Smooth muscle cell (in vitro differentiated cells): ENCODE measurements around the gene DYRK1A. TPM values are rescaled to one million over a fixed set of nuclear protein-coding genes. Genes with fewer than 3 reads are reported as not detected.

Experiments
- DNase-seq: peaks from one replicate; lab custom pipeline; 2025; ENCODE audit not compliant: unreplicated experiment; lab: John Stamatoyannopoulos, UW
- H2AFZ ChIP-seq: fragments of 200-600 bp; sonication (generic); 2 replicates; pipeline ENCODE4 v1.6.0; 2016; ENCODE audit warnings: antibody characterized with exemption, low read depth, mild to moderate bottlenecking
- H3F3A ChIP-seq: fragments of 200-600 bp; sonication (generic); 2 replicates; pipeline ENCODE4 v1.6.0; 2017; ENCODE audit warnings: antibody characterized with exemption, low read depth
- H3K27ac ChIP-seq: fragments of 200-600 bp; sonication (generic); 2 replicates; pipeline ENCODE4 v1.5.1; 2016; ENCODE audit warnings: low read depth, mild to moderate bottlenecking
- H3K27me3 ChIP-seq: fragments of 200-600 bp; sonication (generic); 2 replicates; pipeline ENCODE4 v1.6.1; 2016; ENCODE audit warnings: low read depth, mild to moderate bottlenecking
- H3K36me3 ChIP-seq: fragments of 200-600 bp; sonication (generic); 2 replicates; pipeline ENCODE4 v1.5.1; 2016; ENCODE audit warnings: low read depth
- H3K4me1 ChIP-seq: fragments of 200-600 bp; sonication (generic); 2 replicates; pipeline ENCODE4 v1.5.1; 2016; ENCODE audit warnings: low read depth
- H3K4me2 ChIP-seq: fragments of 200-600 bp; sonication (generic); 2 replicates; pipeline ENCODE4 v1.6.0; 2016; ENCODE audit warnings: mild to moderate bottlenecking
- H3K4me3 ChIP-seq: fragments of 200-600 bp; sonication (generic); 2 replicates; pipeline ENCODE4 v1.5.1; 2016; ENCODE audit warnings: mild to moderate bottlenecking
- H3K79me2 ChIP-seq: fragments of 200-600 bp; sonication (generic); 2 replicates; pipeline ENCODE4 v1.6.0; 2016; ENCODE audit warnings: low read depth, mild to moderate bottlenecking
- H3K9ac ChIP-seq: fragments of 200-600 bp; sonication (generic); 2 replicates; pipeline ENCODE4 v1.6.0; 2016; ENCODE audit warnings: low read depth
- H3K9me3 ChIP-seq: fragments of 200-600 bp; sonication (generic); replicated peaks from 2 replicates; pipeline ENCODE4 v1.5.1; 2016; ENCODE audit warnings: low read depth
- H4K20me1 ChIP-seq: fragments of 200-600 bp; sonication (generic); 2 replicates; pipeline ENCODE4 v1.6.0; 2016; ENCODE audit warnings: low read depth
- CTCF ChIP-seq: fragments of 200-600 bp; sonication (generic); IDR thresholded peaks from 2 replicates; pipeline ENCODE4 v1.5.1; 2017; ENCODE audit warnings: borderline replicate concordance, mild to moderate bottlenecking, antibody characterized with exemption; ENCODE audit not compliant: insufficient read depth, poor library complexity, severe bottlenecking
- WGBS: methylation state at CpG from one replicate; pipeline ENCODE4 v1.1.7; 2016; ENCODE audit warnings: low lambda C conversion rate; 5-methylcytosine and 5-hydroxymethylcytosine counted together
- polyA plus RNA-seq: library from polyadenylated mRNA; unstranded; fragments of >200 nt; fragmentation: Nextera tagmentation; extraction: Ambion mirVana; gene quantifications from 2 replicates; pipeline ENCODE4 v1.2.1, GENCODE V29; 2016
- total RNA-seq: library from RNA; depleted of rRNA; stranded (reverse); fragments of >200 nt; gene quantifications from 2 replicates; pipeline ENCODE4 v1.2.3, GENCODE V29; 2014

DYRK1A gene
- total and polyA plus RNA-seq, 2 experiments from 2014 or later = 2.4 to 61.7 TPM

DNA sequence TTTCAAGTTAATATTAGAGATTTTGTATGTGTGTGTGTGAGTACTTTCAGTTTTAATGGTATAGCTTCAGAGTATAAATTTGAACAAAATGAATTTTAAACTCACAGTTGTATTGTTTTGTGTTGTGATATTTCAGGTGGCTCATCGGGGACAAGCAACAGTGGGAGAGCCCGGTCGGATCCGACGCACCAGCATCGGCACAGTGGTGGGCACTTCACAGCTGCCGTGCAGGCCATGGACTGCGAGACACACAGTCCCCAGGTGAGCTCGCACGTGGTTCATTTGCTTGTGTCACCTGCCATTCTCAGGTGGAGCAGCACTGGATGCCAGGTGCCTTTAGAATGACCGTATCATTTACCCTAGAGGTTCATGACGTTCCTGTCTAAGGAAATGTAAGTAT is 139.4 kb downstream of the DYRK1A start:
- Histone ChIP-seq H3F3A (peaks cover 21% of the 10 kb centered on the region), H3K4me2 (no peak overlapping the region), H3K27ac (no peak overlapping the region), H3K9me3 (no peaks in the 10 kb centered on the region), H3K9ac (no peak overlapping the region), H3K4me1 (peaks cover 11% of the 10 kb centered on the region), H3K79me2 (peaks cover 22% of the 10 kb centered on the region), H4K20me1 (peaks cover 16% of the 10 kb centered on the region), H2AFZ (no peak overlapping the region), H3K27me3 (no peaks in the 10 kb centered on the region), H3K36me3 (no peaks in the 10 kb centered on the region), H3K4me3 (no peak overlapping the region)
- no peak for TF ChIP-seq CTCF
- DNase-seq = no peak
- WGBS = 98% methylated on average over 12 of the region's 12 CpGs

DNA sequence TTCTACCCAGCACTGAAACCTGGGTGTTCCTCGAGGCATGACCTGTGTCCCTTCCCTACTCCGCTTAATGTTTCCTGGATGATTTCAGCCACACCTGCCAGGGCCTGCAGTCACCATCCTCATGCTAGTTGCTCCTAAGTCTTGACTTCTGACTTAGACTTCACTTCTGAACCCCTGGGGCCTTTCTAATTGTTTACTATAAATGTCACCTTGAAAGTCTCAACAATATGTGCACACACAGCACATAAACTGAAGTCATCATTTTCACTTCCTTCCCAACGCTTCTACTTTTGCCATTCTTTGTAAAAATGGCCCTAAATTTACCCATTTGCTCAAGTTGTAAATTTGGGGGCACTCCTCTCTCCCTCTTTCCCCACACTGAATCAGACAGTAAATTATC is 141.1 kb downstream of the DYRK1A start:
- H3K36me3 ChIP-seq = no peaks in the 10 kb centered on the region
- WGBS = 85% methylated on average over 3 of the region's 3 CpGs

GRCh38 chr21:37508341-37508740 is 141.8 kb downstream of the DYRK1A start:
- Histone ChIP-seq H3K4me3 (no peak overlapping the region), H3K9me3 (no peaks in the 10 kb centered on the region), H3F3A (peaks cover 14% of the 10 kb centered on the region), H2AFZ (no peak overlapping the region), H3K79me2 (peaks cover 10% of the 10 kb centered on the region), H4K20me1 (peaks cover 20% of the 10 kb centered on the region), H3K27me3 (no peaks in the 10 kb centered on the region), H3K36me3 (no peaks in the 10 kb centered on the region), H3K9ac (no peak overlapping the region), H3K4me1 (peaks cover 11% of the 10 kb centered on the region), H3K27ac (peak overlapping the region; percentile 80), H3K4me2 (no peak overlapping the region)
- no peak for TF ChIP-seq CTCF
- no peak for DNase-seq
- WGBS = 90% methylated on average over 10 of the region's 10 CpGs

More for the DNA sequence above, 141.1 kb downstream of the DYRK1A start:
- peaks cover 14% of the 10 kb centered on the region for H3K79me2 ChIP-seq
- H3K4me1 ChIP-seq = peaks cover 11% of the 10 kb centered on the region
- peaks cover 20% of the 10 kb centered on the region for H3F3A ChIP-seq
- peak overlapping the region; percentile 80 for H3K27ac ChIP-seq
- no peak for DNase-seq
- no peak overlapping the region for H3K4me2 ChIP-seq
- no peak overlapping the region for H3K4me3 ChIP-seq
- no peak overlapping the region for H2AFZ ChIP-seq
- H3K9ac ChIP-seq = no peak overlapping the region
- H4K20me1 ChIP-seq = peaks cover 16% of the 10 kb centered on the region
- H3K27me3 ChIP-seq = no peaks in the 10 kb centered on the region
- no peak for TF ChIP-seq CTCF
- H3K9me3 ChIP-seq = no peaks in the 10 kb centered on the region

DNA sequence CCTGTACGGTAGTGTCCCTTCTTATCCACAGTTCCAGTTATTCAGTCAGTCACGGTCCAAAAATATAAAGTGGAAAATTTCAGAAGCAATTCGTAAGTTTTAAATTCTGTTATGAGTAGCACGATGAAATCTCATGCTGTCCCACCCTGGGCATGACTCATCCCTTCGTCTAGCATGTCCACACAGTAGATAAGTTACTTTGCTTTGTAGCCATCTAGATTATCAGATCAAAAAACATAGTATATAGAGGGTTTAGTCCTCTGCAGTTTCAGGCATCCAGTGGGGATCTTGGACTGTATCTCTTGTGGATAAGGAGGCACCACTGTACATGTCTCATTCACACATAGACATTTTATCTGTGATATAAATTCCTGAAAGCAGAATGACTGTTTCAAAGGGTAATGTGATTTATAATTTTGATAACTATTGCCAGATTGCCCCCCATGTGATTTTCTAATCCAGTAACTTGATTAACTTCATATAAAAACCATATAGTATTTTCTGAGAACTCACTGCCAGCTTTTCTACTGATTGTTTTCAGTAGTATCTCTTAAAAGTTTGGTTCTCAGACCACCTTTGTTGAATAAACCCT is 143.3 kb downstream of the DYRK1A start:
- Histone ChIP-seq H3K36me3 (no peaks in the 10 kb centered on the region), H3K9ac (no peak overlapping the region), H3K4me1 (no peaks in the 10 kb centered on the region), H3K27me3 (no peaks in the 10 kb centered on the region), H3K27ac (peak overlapping the region; percentile 80), H3F3A (peaks cover 6% of the 10 kb centered on the region), H3K4me3 (no peak overlapping the region), H3K9me3 (no peaks in the 10 kb centered on the region), H4K20me1 (peaks cover 20% of the 10 kb centered on the region), H3K79me2 (peaks cover 11% of the 10 kb centered on the region), H2AFZ (no peak overlapping the region), H3K4me2 (peak overlapping the region; percentile 5)
- 19% methylated on average over 5 of the region's 5 CpGs for WGBS
- no peak for DNase-seq
- TF ChIP-seq CTCF = no peak
